CD4-positive, CD25-positive, alpha-beta regulatory T cell (primary cell): ENCODE data around the gene MGAT1. TPM values are rescaled to one million over a fixed set of nuclear protein-coding genes. Genes with fewer than 3 reads are reported as not detected.

Source experiments
- ATAC-seq, 2 donors: fragments of 150-1000 bp; cut with Tn5 transposase; one replicate each; pipeline ENCODE4 v1.10.0; 2021; ENCODE audit warnings: low read depth in 2 of 2, moderate number of reproducible peaks in 2 of 2, moderate library complexity in 1 of 2
- DNase-seq, 3 donors: peaks; one replicate each; pipeline versions ENCODE4 v3.0.0 to v3.0.0-alpha.2; 2012 to 2022; ENCODE audit warnings: mixed read lengths in 1 of 3
- H3K27ac ChIP-seq: one replicate; pipeline ENCODE4 v1.7.0; 2013; ENCODE audit warnings: mild to moderate bottlenecking, low read length; ENCODE audit not compliant: insufficient read depth, poor library complexity, severe bottlenecking
- H3K27me3 ChIP-seq: one replicate; pipeline ENCODE4 v1.7.0; 2013; ENCODE audit warnings: low read length; ENCODE audit not compliant: control insufficient read depth, insufficient read depth
- H3K36me3 ChIP-seq: one replicate; pipeline ENCODE4 v1.7.0; 2013; ENCODE audit warnings: mild to moderate bottlenecking, low read length, moderate library complexity; ENCODE audit not compliant: control insufficient read depth, insufficient read depth
- H3K4me1 ChIP-seq: 2 replicates; pipeline ENCODE4 v1.7.0; 2013; ENCODE audit warnings: mild to moderate bottlenecking, low read length; ENCODE audit not compliant: insufficient read depth, control insufficient read depth, poor library complexity, severe bottlenecking
- H3K4me3 ChIP-seq: one replicate; pipeline ENCODE4 v1.7.0; 2013; ENCODE audit warnings: low read depth, mild to moderate bottlenecking, low read length, moderate library complexity
- H3K9me3 ChIP-seq, 2 experiments: 1 replicate in 1 of 2; 2 replicates in 1 of 2; pipeline ENCODE4 v1.7.0; 2013; ENCODE audit warnings: low read length in 2 of 2, mild to moderate bottlenecking in 1 of 2, moderate library complexity in 1 of 2; ENCODE audit not compliant: control insufficient read depth in 2 of 2
- H3K27ac Mint-ChIP-seq, 3 donors: one replicate each; pipeline ENCODE4 v1.8.0; 2020 to 2022; ENCODE audit warnings: mild to moderate bottlenecking in 3 of 3, mixed read lengths in 3 of 3, moderate library complexity in 2 of 3
- H3K27me3 Mint-ChIP-seq: one replicate; pipeline ENCODE4 v1.8.0; 2022; ENCODE audit warnings: mild to moderate bottlenecking, mixed read lengths
- H3K36me3 Mint-ChIP-seq: one replicate; pipeline ENCODE4 v1.8.0; 2020; ENCODE audit warnings: mixed read lengths
- H3K4me1 Mint-ChIP-seq, 4 donors: one replicate each; pipeline ENCODE4 v1.8.0; 2020 to 2022; ENCODE audit warnings: mixed read lengths in 4 of 4, mild to moderate bottlenecking in 1 of 4
- H3K4me3 Mint-ChIP-seq, 4 donors: one replicate each; pipeline ENCODE4 v1.8.0; 2020 to 2022; ENCODE audit warnings: mild to moderate bottlenecking in 4 of 4, mixed read lengths in 4 of 4, moderate library complexity in 3 of 4
- H3K9me3 Mint-ChIP-seq, 7 donors: one replicate each; pipeline ENCODE4 v1.8.0; 2020 to 2022; ENCODE audit warnings: mixed read lengths in 7 of 7, mild to moderate bottlenecking in 3 of 7, moderate library complexity in 2 of 7
- polyA plus RNA-seq, 4 donors: library from polyadenylated mRNA; unstranded; fragments of 300-500 nt; fragmentation: Illumina TruSeq; gene quantifications; one replicate each; pipeline ENCODE4 v1.2.3, GENCODE V29; 2021
- total RNA-seq: library from RNA; stranded (reverse); gene quantifications from one replicate; pipeline ENCODE4 v1.2.3, GENCODE V29; 2022

The MGAT1 gene
- total and polyA plus RNA-seq, 5 donors from 2014 or later = 106 to 210 (median 192) TPM

- Histone ChIP-seq H3K27me3 (peaks cover 10% of the 10 kb centered on the region), H3K4me1 (no peaks in the 10 kb centered on the region), H3K27ac (no peak overlapping the region), H3K9me3 (no peaks in the 10 kb centered on the region), H3K36me3 (no peaks in the 10 kb centered on the region), H3K4me3 (no peak overlapping the region)
- Mint-ChIP-seq H3K4me3 (no peak overlapping the region), H3K36me3 (no peaks in the 10 kb centered on the region), H3K4me1 (no peaks in the 10 kb centered on the region), H3K9me3 (peaks cover 0 to 2% (median 0%) of the 10 kb centered on the region in 7 donors), H3K27ac (peak overlapping the region in 2 of 3 donors; percentile 65 to 69), H3K27me3 (peaks cover 22% of the 10 kb centered on the region)
- ATAC-seq (no peak), DNase-seq (no peak)
Observed at GRCh38 chr5:180739271-180739670, 63.3 kb downstream of the MGAT1 start.

- H3K36me3 Mint-ChIP-seq = no peaks in the 10 kb centered on the region
- no peaks in the 10 kb centered on the region for H3K36me3 ChIP-seq
- H3K4me3 ChIP-seq = no peak overlapping the region
- H3K4me1 Mint-ChIP-seq = no peaks in the 10 kb centered on the region
- no peak overlapping the region for H3K27ac Mint-ChIP-seq
- peaks cover 8% of the 10 kb centered on the region for H3K27me3 ChIP-seq
- no peak for DNase-seq
- peaks cover 22% of the 10 kb centered on the region for H3K27me3 Mint-ChIP-seq
- H3K9me3 ChIP-seq = no peaks in the 10 kb centered on the region
- ATAC-seq = no peak
- H3K4me1 ChIP-seq = no peaks in the 10 kb centered on the region
- H3K9me3 Mint-ChIP-seq = peaks cover 0 to 2% (median 0%) of the 10 kb centered on the region in 7 donors
- no peak overlapping the region for H3K27ac ChIP-seq
- no peak overlapping the region for H3K4me3 Mint-ChIP-seq
Observed at GRCh38 chr5:180736536-180736935, 66.1 kb downstream of the MGAT1 start.

Other genes with a start within 250 kb of the MGAT1 start
- gene SCGB3A1, start 211.3 kb downstream of the MGAT1 start, total RNA-seq = not detected
- under 1 TPM in 1 of 4 donors, not detected in 3; 0.49 TPM for gene SCGB3A1, start 211.3 kb downstream of the MGAT1 start, polyA plus RNA-seq
- 2.4 TPM for gene FLT4, start 153.2 kb downstream of the MGAT1 start, total RNA-seq
- gene FLT4, start 153.2 kb downstream of the MGAT1 start, polyA plus RNA-seq = 1 to 10 TPM; 1.2 to 4.0 (median 2.3) TPM
- gene OR2Y1, start 62.7 kb downstream of the MGAT1 start, total RNA-seq = not detected
- gene OR2Y1, start 62.7 kb downstream of the MGAT1 start, polyA plus RNA-seq = not detected
- gene ZFP62, start 58.5 kb upstream of the MGAT1 start, total RNA-seq = 21.5 TPM
- 10 to 100 TPM; 21.4 to 31.2 (median 24.8) TPM for gene ZFP62, start 58.5 kb upstream of the MGAT1 start, polyA plus RNA-seq
- not detected for gene BTNL8, start 96.4 kb upstream of the MGAT1 start, total RNA-seq
- gene BTNL8, start 96.4 kb upstream of the MGAT1 start, polyA plus RNA-seq = under 1 TPM in 2 of 4 donors, not detected in 2; 0.16 to 0.33 TPM
- gene BTNL3, start 186.0 kb upstream of the MGAT1 start, total RNA-seq = not detected
- gene BTNL3, start 186.0 kb upstream of the MGAT1 start, polyA plus RNA-seq = not detected
- gene BTNL9, start 237.5 kb upstream of the MGAT1 start, total RNA-seq = not detected
- gene BTNL9, start 237.5 kb upstream of the MGAT1 start, polyA plus RNA-seq = not detected